GM03348 (cell line): ENCODE results near the gene PKP1.

Source experiments
- DNase-seq: peaks from one replicate; pipeline ENCODE4 v3.0.0; 2012; ENCODE audit warnings: low spot score

PKP1 gene

DNA sequence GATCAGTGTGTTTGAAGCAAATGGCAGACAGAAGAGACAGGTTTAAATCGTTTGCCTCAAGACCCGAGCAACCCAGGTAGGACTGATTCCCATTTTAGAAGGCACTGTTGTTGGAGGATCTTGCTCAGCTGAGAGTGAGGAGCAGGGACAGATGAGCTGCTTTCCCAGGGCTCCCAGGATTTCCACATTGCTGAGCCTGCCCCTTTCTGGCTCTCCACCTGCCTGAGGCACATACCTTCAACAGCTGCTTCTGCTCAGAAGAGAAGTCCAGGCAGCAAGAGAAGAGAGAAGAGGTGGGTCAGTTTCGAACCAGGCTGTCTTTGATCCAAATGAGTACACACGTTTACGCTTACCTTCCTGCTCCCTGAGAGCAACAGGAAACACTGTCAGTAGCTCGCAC is 88.5 kb downstream of the PKP1 start:
- DNase-seq, result no peak

DNA sequence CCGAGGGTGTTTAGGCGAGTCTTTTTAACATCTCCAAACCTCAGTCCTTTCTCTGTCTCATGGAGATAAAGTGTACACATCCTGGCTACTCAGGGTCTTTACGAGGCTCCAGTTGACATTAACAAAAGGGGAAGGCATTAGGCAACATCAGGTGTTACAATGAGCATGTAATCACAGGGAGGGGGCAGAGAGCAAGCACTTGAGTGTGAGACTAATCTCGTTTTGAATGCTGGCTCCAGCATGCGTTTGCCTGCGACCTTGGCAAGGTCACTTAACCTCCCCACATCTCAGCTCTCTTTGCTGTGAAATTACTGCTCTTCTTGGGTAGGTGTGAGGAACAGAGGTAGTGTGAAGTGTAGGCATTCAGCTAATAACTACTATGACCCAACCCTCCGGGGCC is 91.1 kb downstream of the PKP1 start:
- no peak for DNase-seq

DNA sequence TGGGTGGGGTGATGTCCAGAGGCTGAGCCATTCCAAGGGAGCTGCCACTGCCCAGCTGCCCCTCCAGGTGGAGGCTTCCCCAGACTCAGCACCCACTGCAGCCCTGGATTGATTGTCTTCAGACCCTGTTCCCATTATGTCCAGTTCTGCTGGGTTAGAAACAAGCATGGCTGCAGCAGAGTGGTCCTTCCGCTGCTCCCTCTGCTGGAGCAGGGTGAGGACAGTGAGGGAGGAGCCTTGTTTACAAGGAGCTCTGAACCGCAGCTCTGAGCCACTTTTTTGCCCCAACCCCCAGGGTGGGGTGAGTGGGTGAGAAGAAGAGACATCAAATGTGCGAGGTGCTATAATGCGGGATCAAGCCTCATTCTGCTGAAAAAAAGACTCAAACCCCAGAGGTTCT is 91.9 kb downstream of the PKP1 start:
- no peak for DNase-seq

DNA sequence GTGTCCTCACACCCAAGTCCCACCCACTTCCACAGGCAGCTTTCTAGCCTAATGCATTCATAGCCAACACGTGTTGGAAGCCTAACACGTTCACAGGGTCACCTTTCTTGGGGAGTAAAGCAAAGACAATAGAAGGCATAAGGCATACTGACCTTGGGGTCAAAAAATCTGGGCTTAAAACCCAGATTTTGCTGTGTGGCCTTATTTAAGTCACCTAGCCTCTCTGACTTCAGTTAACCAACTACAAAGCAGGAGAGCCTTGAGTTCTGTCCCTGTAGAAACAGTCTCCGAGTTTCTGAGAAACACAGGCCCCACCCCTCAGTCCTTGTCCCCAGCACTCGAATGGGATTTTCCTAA is 92.8 kb downstream of the PKP1 start:
- no peak for DNase-seq

DNA sequence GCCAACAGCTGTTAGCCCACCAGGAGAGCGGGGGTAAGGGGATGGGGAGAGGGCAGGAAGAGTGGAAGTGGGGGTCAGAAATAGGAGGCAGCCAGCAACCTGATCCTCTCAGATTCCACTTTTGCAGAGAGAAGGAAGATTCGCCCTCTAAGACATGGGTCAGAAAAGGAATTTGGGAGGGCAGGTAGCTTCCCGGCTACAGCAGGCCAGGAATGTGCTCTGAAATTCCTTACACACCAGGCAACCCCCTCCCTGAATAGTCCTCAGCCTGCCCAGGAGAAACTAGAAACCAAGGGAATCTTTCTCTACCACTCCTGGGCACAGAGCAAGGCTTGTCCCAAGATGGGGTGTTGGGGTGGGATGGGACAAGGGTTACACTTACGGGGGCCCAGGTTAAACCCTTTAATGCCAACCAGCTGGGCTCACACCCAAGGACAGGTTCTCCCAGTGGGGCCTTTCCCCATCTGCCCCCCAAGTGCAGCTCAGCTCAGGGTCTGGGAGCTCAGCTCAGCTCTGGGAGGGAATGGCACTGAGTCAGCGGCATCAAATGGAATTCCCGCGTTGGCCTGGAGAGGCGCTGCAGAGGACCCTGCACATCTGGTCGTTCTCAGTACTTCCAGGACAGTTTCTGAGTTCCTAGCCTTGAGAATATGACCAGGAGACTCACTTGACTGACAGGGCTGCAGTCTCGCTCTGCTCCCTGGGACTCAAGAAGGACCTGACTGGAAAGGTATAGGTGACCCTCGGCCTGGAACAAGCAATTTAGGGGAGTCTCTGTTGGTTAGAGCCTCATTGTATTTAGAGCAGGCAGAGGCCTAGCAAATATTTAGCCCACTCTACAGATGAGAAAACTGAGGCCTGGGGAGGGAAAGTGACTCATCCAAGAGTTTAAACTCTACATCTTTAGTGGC is 93.4 kb downstream of the PKP1 start:
- peak; percentile 66 for DNase-seq

DNA sequence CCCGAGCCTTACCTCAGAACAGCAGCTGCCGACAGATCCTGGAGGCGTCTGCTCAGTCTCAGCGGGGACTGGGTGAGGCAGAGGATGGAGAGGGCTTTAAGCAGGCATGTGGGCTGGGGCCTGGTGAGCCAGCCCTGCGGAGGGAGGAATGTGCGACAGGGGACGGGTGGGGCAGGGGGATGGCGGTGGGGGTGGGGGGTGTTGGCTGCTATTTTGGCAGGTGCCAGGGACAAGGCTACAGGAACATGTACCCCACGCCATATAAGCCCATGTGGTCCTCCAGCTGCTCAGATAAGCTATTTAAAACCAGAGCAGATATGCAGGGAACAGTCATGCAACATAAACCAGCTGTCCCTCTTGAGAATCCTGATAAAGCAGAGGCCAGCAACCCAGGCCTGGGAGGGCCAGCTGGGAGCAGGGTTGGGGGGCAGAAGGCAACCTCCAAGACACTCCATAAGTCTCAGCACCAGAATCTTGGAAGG is 94.3 kb downstream of the PKP1 start, which contains the start of gene TNNT2:
TSS of gene TNNT2 (minus strand) at position 70 of the 482 bp plus-strand sequence. CDS start 4,426 bp downstream, outside the sequence.
- no peak for DNase-seq

DNA sequence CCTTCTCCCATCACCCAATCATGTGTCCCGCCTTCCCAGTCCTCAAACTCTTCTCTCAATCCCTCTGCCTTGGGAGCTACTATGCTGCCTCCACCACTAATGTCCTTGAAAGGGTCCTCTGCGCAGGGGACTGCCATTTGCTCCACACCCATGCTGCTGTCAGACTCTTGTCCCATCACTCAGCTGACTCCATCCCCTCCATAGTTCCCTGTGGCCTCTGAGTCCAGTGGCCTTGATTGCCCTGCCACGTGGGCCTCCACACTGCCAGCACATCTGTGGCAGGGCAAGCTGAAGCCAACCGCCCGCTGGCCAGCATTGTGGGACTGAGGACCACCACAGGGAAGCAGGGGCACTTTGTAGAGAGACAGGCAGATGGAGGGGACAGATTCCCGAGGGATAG is 95.5 kb downstream of the PKP1 start:
- DNase-seq, result no peak

DNA sequence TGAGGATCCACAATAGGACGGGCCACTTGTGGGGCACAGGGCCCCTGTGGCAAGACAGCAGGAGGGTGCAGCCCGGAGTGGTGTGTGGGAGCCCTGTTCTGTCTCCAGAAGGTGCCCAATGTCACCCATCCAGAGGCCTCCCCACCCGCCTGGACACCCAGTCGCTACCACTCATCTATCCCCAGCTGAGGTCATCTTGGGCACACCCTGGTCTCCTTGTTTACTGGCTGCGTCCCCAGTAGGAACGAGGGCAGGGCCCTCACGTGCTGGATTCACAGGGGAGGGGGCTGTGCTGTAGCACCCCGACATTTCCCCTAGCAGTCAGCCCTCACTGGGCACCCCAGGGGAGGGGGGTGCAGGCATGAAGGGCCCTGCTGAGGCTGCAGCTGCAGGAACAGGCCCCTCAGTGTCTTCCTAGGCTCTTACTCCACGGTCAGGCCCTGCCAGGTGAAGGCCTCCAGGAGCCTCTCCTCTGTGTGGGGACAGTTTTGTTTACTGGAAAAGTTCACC is 96.5 kb downstream of the PKP1 start:
- no peak for DNase-seq

DNA sequence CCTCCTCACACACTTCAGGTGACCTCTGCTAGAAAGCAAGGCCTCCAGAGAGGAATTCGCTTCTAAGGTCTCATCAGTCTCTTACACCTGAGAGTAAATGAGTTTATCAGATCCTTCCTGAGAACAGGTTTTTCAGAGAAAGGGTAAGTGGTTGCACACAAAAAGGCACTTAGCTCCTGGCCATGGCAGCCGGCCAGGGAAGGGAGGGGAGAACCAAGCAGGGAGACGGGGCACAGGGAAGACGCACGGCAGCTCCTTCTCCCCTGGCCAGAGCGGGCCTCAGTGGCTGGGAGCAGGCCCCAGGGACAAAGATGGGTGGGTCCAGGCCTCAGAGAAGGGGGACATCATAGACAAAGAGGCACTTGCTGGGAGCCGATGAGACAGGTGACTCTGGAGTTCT is 97.8 kb downstream of the PKP1 start:
- DNase-seq, result no peak
